HG03025 (cell line): ENCODE data around the gene CORO6.

ENCODE experiments used
- ATAC-seq: cut with Tn5 transposase; IDR thresholded peaks from one replicate; pipeline ENCODE4 v1.9.1; 2021; ENCODE audit warnings: mild to moderate bottlenecking, moderate library complexity; ENCODE audit not compliant: unreplicated experiment, low FRiP score

CORO6 gene

DNA sequence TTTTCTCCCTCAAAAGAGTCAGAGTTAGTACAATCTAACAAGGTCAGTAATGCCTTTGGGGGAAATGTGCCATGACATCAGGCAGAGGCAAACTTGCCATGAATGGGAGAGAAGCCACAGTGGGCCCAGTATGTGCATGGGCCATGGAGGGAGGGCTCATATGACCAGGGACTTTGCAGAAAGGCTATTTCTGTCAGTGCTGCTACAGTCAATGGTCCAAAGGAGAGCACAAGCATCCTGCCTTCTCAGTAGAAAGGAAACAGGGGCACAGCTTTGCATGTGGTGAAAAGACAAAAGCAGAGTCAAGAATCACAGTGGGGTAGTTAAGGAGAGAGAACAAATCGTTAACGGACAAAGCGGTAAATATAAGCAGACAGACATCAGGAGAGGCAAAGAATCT lies 11.2 kb upstream of the CORO6 start:
- no peak for ATAC-seq

DNA sequence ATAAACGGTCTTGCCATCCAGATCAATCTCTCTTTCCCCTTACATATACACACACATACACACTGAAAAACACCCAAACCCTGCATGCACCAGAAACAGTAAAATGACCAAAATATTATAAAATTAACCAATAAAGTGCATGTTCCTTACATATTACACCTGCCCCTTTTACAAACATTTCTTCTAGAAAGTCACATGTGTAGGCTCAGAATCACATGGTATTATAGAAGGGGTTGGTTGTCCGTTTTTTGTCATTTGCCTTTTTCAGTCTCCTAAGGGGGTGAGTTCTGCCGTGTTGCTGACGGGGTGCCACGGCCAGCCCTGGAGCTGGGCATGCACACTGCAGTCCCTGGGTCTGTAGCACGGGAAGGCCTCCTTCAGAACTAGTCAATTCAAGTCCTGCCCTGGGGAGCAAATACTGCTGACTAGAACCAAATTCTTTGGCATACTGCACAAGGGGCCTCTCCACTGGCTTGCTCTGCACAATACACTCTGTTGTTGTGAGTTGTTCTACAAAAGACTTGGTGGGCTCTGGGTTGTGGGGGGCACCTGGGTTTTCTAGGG lies 8.0 kb upstream of the CORO6 start:
- ATAC-seq = no peak

- ATAC-seq = no peak
These were observed 7.1 kb upstream of the CORO6 start for GRCh38 chr17:29629839-29630238.

GRCh38 chr17:29628644-29629043 lies 5.9 kb upstream of the CORO6 start:
- no peak for ATAC-seq

DNA sequence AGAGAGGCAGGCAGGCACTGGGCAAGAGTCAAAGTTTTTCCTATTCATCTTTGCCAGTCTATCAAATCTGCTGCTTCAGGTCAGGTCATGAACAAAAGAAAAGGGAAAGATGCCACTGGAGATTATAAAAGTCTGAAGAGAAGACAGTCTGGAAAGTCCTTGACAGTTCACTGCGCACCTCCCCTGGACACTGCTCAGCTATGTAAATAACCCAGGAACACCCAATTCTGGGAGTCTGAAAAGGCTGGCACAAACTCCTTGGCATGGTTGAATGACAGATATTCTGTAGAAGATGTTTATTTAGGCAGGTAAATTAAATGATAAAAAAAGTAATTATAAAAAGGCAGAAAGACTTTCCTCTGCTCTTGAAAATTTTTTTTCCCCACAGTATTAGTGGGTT lies 5.2 kb upstream of the CORO6 start:
- ATAC-seq = no peak

GRCh38 chr17:29625037-29625750 lies 2.5 kb upstream of the CORO6 start:
- ATAC-seq = no peak

DNA sequence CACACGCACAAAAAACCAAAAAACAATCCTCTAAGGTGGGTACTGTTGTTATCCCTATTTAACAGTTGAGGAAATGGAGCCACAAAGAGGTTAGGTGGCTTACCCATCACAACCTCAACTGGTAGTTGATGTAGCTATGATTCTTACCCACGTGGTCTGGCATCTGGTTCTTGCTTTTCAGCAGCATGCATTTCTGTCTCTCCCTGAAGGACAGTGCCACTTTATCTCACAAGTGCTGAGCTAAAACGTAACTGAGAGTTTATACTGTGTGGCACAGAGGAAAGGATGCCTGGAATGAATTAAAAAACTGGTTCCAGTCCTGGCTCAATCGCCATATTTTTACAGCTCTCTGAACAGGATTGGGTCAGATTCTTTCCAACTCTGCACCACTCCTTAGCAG lies 1.9 kb upstream of the CORO6 start:
- ATAC-seq = no peak

DNA sequence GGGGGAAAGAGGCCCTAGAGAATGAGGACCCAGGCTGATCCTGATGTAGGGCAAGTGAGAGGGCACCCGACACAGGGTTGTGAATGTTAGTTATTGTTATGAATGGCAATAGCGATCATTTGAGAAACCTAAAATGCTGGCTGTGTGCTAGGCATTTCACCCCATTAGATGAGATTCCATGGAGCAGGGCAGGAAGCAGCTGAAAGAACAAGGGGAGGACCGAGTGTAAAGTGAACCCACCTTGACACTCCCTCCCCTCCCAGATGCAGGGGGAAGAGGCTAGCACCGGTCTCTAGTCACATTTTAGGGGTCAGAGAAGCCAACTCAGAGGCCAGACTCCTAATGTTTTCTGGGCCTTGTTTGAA lies 553 bp upstream of the CORO6 start:
- ATAC-seq = no peak

- no peak for ATAC-seq
These were observed 939 bp downstream of the CORO6 start for GRCh38 chr17:29621751-29622194.

DNA sequence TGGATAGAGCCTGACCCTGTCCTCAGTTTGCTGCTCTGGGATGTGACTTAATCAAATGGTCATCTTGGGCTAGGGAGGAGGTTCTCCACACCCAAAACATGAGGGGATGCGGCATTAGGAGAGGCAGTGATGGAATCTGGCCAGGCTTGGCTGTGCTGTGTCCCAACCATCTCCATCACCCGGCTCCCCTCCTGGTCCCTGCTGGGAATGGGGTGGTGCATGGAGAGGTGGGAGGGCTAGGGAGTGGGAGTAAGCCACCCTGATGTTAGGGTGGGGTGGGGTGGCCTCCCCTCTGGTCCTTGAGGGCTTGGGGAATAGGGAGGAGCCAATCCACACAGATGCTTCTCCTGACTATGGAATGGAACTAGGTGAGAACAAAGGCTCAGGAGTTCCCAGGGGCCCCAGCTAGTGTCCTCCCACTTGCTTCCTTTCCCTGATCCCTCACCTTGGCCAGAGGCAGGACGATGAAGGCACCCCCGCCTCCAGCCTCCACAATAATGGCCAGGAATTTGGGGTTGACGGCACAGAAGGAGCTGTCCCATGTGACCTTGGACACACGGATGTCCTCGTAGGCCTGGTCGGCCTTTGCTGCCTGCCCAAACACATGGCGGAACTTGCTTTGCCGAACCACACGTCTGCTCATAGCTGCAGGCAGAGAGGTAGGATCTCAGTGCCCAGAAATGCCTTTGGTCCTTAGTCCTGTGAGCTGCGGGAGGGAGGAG lies 1.8 kb downstream of the CORO6 start:
- no peak for ATAC-seq

GRCh38 chr17:29620271-29620670 lies 2.4 kb downstream of the CORO6 start:
- ATAC-seq = no peak

- no peak for ATAC-seq
These were observed 3.5 kb downstream of the CORO6 start for GRCh38 chr17:29619251-29619650.

DNA sequence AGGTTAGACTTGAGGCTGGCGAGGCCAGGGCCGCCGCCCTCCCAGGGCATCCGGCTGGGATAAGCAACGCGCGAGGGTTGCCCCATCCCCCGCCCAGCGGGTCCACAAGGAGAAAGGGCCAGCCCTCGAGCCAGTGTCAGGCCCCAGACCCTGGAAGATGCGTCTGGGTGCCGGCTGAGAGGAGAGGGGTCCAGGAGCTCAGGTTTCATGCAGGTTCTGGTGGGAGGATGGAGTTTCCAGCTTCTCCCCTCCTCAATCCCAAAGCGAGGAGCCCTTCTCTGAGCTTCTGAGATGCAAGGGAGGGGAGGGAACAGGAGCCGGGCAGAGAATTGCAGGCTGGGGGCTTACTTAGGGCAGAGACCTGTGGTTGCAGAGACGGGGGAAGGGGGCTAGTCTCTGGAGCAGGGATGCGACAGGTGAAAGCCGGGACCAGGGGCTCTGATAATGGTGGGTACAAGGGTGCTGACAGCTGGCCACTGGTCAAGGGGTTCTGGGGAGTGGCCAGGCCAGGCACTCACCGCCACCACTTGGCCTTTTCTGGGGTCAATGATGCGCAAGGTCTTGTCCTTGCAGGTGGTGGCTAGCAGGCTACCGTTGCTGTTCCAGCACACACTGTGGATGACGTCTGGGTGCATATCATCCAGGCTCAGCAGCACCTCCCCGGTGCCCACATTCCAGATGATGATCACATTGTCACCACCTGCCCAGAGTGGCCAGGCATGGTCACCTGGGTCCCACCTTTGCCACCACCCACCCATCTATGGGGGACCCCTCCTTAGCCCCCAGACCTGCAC lies 4.2 kb downstream of the CORO6 start:
- no peak for ATAC-seq

GRCh38 chr17:29617481-29618271 lies 5.0 kb downstream of the CORO6 start:
- no peak for ATAC-seq

- no peak for ATAC-seq
These were observed 5.6 kb downstream of the CORO6 start for GRCh38 chr17:29617125-29617480.

- no peak for ATAC-seq
These were observed 6.2 kb downstream of the CORO6 start for GRCh38 chr17:29616300-29617048.

- ATAC-seq = no peak
These were observed 7.0 kb downstream of the CORO6 start for GRCh38 chr17:29615492-29616299.

DNA sequence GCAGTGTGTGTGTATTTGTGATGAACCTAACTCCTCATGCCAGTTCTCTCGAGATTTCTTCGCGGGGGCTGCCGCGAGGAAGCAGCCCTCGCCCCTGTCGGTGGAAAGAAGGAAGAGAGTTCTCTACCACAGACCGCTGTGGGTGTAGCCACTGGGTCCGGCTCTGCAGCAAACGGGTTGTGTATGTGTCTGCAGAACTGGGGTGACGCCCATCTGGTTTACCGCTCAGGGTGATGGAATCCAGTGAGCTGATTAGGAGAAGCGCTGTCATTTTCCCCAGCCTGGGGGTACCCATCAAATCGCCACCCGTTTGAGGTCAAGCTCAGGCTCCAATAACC lies 7.7 kb downstream of the CORO6 start:
- no peak for ATAC-seq
